ENCODE results near the gene BANF2. TPM values are rescaled to one million over a fixed set of nuclear protein-coding genes. Genes with fewer than 3 reads are reported as not detected.
"Not testable (repeated sequence)": the region's sequence is repeated elsewhere in the genome, so short reads cannot be mapped to it uniquely, and the experiment has no call there.

BANF2 gene
- total RNA-seq, 1 experiment from 2014 or later, result not detected

- peak; percentile 31 for DNase-seq (ENCODE audit: low read depth)
Observed at GRCh38 chr20:17761604-17762003, 61.8 kb downstream of the BANF2 start.

- no peak for DNase-seq (ENCODE audit: low read depth)
Observed at GRCh38 chr20:17762243-17762872, 62.6 kb downstream of the BANF2 start.

- no peak for DNase-seq (ENCODE audit: low read depth)
Observed at GRCh38 chr20:17762873-17763557, 63.2 kb downstream of the BANF2 start.

- DNase-seq (ENCODE audit: low read depth), result no peak
Observed at GRCh38 chr20:17765017-17765416, 65.3 kb downstream of the BANF2 start.

- no peak for DNase-seq (ENCODE audit: low read depth)
Observed at GRCh38 chr20:17765584-17765983, 65.8 kb downstream of the BANF2 start.

GRCh38 chr20:17766226-17766625 is 66.5 kb downstream of the BANF2 start:
- DNase-seq (ENCODE audit: low read depth), result no peak

- DNase-seq (ENCODE audit: low read depth), result no peak
Observed at GRCh38 chr20:17767624-17768023, 67.9 kb downstream of the BANF2 start.

- DNase-seq (ENCODE audit: low read depth), result no peak
Observed at GRCh38 chr20:17768271-17768670, 68.5 kb downstream of the BANF2 start.

GRCh38 chr20:17769716-17770115 is 70.0 kb downstream of the BANF2 start:
- not testable (repeated sequence) for DNase-seq (ENCODE audit: low read depth)

- no peak for DNase-seq (ENCODE audit: low read depth)
Observed at GRCh38 chr20:17771206-17772004, 71.6 kb downstream of the BANF2 start.

- DNase-seq (ENCODE audit: low read depth), result no peak
Observed at GRCh38 chr20:17772005-17772343, 72.2 kb downstream of the BANF2 start.

- DNase-seq (ENCODE audit: low read depth), result no peak
Observed at GRCh38 chr20:17773619-17774018, 73.9 kb downstream of the BANF2 start.

- no peak for DNase-seq (ENCODE audit: low read depth)
Observed at GRCh38 chr20:17775600-17775999, 75.8 kb downstream of the BANF2 start.

- no peak for DNase-seq (ENCODE audit: low read depth)
Observed at GRCh38 chr20:17776551-17776950, 76.8 kb downstream of the BANF2 start.

GRCh38 chr20:17779011-17779410 is 79.2 kb downstream of the BANF2 start:
- not testable (repeated sequence) for DNase-seq (ENCODE audit: low read depth)

GRCh38 chr20:17782768-17783167 is 83.0 kb downstream of the BANF2 start:
- no peak for DNase-seq (ENCODE audit: low read depth)

GRCh38 chr20:17783671-17784070 is 83.9 kb downstream of the BANF2 start:
- DNase-seq (ENCODE audit: low read depth), result no peak

GRCh38 chr20:17785007-17785406 is 85.2 kb downstream of the BANF2 start:
- no peak for DNase-seq (ENCODE audit: low read depth)

Data from HT1080 (cell line).